CD14-positive monocyte (primary cell): Measurements from ENCODE around the gene ENO2. TPM values are rescaled to one million over a fixed set of nuclear protein-coding genes. Genes with fewer than 3 reads are reported as not detected.

ENCODE experiments used
- DNase-seq, 3 donors: peaks; one replicate each; pipeline ENCODE4 v3.0.0-alpha.2; 2011 to 2022
- H2AFZ ChIP-seq: 2 replicates; pipeline ENCODE4 v1.6.0; 2012; ENCODE audit warnings: mild to moderate bottlenecking, low read depth, low read length, inconsistent platforms; ENCODE audit not compliant: insufficient read depth, poor library complexity, severe bottlenecking
- H3K27ac ChIP-seq, 2 donors: 1 replicate in 1 of 2; 2 replicates in 1 of 2; pipeline ENCODE4 v1.5.1; 2012 to 2013; ENCODE audit warnings: low read length in 2 of 2, control low read depth in 1 of 2, inconsistent platforms in 1 of 2, low read depth in 1 of 2, mild to moderate bottlenecking in 1 of 2
- H3K27me3 ChIP-seq, 2 donors: one replicate each; pipeline versions ENCODE4 v1.6.0 to v1.6.1; 2011 to 2013; ENCODE audit warnings: low read length in 2 of 2; ENCODE audit not compliant: control insufficient read depth in 2 of 2, insufficient read depth in 2 of 2
- H3K36me3 ChIP-seq, 2 donors: replicated peaks in 1 of 2; 1 replicate in 1 of 2; 2 replicates in 1 of 2; pipeline versions ENCODE4 v1.5.1 to v1.6.1; 2012 to 2013; ENCODE audit warnings: low read length in 2 of 2, control low read depth in 1 of 2, inconsistent platforms in 1 of 2, mild to moderate bottlenecking in 1 of 2; ENCODE audit not compliant: insufficient read depth in 2 of 2, control insufficient read depth in 1 of 2
- H3K4me1 ChIP-seq, 2 donors: 1 replicate in 1 of 2; 2 replicates in 1 of 2; pipeline versions ENCODE4 v1.5.1 to v1.6.1; 2012 to 2013; ENCODE audit warnings: low read length in 2 of 2, control low read depth in 1 of 2, inconsistent platforms in 1 of 2, mild to moderate bottlenecking in 1 of 2, moderate library complexity in 1 of 2; ENCODE audit not compliant: insufficient read depth in 2 of 2, control insufficient read depth in 1 of 2
- H3K4me2 ChIP-seq: replicated peaks from 2 replicates; pipeline ENCODE3; 2012; ENCODE audit warnings: low read length, moderate library complexity, mild to moderate bottlenecking; ENCODE audit not compliant: poor library complexity, severe bottlenecking; ENCODE audit errors: extremely low read depth
- H3K4me3 ChIP-seq, 3 experiments: fragments of 200-600 bp in 1 of 3; sonication (generic) in 1 of 3; replicated peaks in 1 of 3; 1 replicate in 2 of 3; 2 replicates in 1 of 3; pipeline ENCODE4 v1.5.1; 2011 to 2013; ENCODE audit warnings: low read length in 3 of 3, mild to moderate bottlenecking in 3 of 3, control low read depth in 2 of 3, low read depth in 2 of 3, inconsistent platforms in 1 of 3, moderate library complexity in 1 of 3
- H3K79me2 ChIP-seq: 2 replicates; pipeline ENCODE4 v1.6.0; 2012; ENCODE audit warnings: mild to moderate bottlenecking, control low read depth, inconsistent platforms, low read length, moderate library complexity; ENCODE audit not compliant: insufficient read depth
- H3K9ac ChIP-seq: 2 replicates; pipeline ENCODE4 v1.6.0; 2017; ENCODE audit warnings: low read length, mild to moderate bottlenecking; ENCODE audit not compliant: insufficient read depth, poor library complexity, severe bottlenecking
- H3K9me3 ChIP-seq, 2 donors: replicated peaks in 1 of 2; 1 replicate in 1 of 2; 2 replicates in 1 of 2; pipeline versions ENCODE4 v1.5.1 to v1.6.1; 2012 to 2013; ENCODE audit warnings: low read length in 2 of 2, control low read depth in 1 of 2; ENCODE audit not compliant: control insufficient read depth in 1 of 2, insufficient read depth in 1 of 2
- H4K20me1 ChIP-seq: 2 replicates; pipeline ENCODE4 v1.6.0; 2012; ENCODE audit warnings: mild to moderate bottlenecking, low read length, control low read depth, moderate library complexity; ENCODE audit not compliant: insufficient read depth
- H3K27ac Mint-ChIP-seq, 7 donors: one replicate each; pipeline ENCODE4 v1.8.0; 2020; ENCODE audit warnings: mild to moderate bottlenecking in 7 of 7, mixed read lengths in 7 of 7, moderate library complexity in 6 of 7, inconsistent platforms in 2 of 7
- H3K27me3 Mint-ChIP-seq, 3 donors: one replicate each; pipeline ENCODE4 v1.8.0; 2021 to 2022; ENCODE audit warnings: low read depth in 3 of 3, mild to moderate bottlenecking in 3 of 3, mixed read lengths in 3 of 3, moderate library complexity in 3 of 3, inconsistent platforms in 1 of 3
- H3K36me3 Mint-ChIP-seq, 2 donors: one replicate each; pipeline ENCODE4 v1.8.0; 2020; ENCODE audit warnings: mixed read lengths in 2 of 2, inconsistent platforms in 1 of 2, mild to moderate bottlenecking in 1 of 2
- H3K4me1 Mint-ChIP-seq: one replicate; pipeline ENCODE4 v1.8.0; 2020; ENCODE audit warnings: mild to moderate bottlenecking, mixed read lengths
- H3K4me3 Mint-ChIP-seq, 2 donors: one replicate each; pipeline ENCODE4 v1.8.0; 2020; ENCODE audit warnings: mild to moderate bottlenecking in 2 of 2, mixed read lengths in 2 of 2, moderate library complexity in 1 of 2
- H3K9me3 Mint-ChIP-seq, 7 donors: one replicate each; pipeline ENCODE4 v1.8.0; 2020 to 2022; ENCODE audit warnings: mixed read lengths in 7 of 7, mild to moderate bottlenecking in 6 of 7, moderate library complexity in 6 of 7, inconsistent platforms in 2 of 7
- CTCF ChIP-seq: fragments of 200-600 bp; IDR thresholded peaks from one replicate; pipeline ENCODE4 v1.8.0; 2022; ENCODE audit warnings: antibody characterized with exemption, mild to moderate bottlenecking
- WGBS: methylation state at CpG from one replicate; pipeline ENCODE4 v1.1.5; 2013; ENCODE audit warnings: missing lambda C conversion rate; ENCODE audit not compliant: insufficient coverage; 5-methylcytosine and 5-hydroxymethylcytosine counted together
- intact Hi-C, 2 donors: fragments of 100-400 bp; cut with micrococcal nuclease; formaldehyde crosslinking; loops; one replicate each; pipeline versions ENCODE4 v1.15.0 to v1.15.1; 2023
- polyA plus RNA-seq, 3 donors: library from polyadenylated mRNA; depleted of rRNA in 1 of 3; unstranded in 2 of 3; stranded (reverse) in 1 of 3; fragments of 300-500 nt in 2 of 3; fragments of >200 nt in 1 of 3; fragmentation: Illumina TruSeq in 2 of 3; gene quantifications; 1 replicate in 2 of 3; 2 replicates in 1 of 3; pipeline ENCODE4 v1.2.3, GENCODE V29; 2012 to 2021

ENO2 gene
- polyA plus RNA-seq, 3 donors = 0.09 to 0.43 (median 0.19) TPM

GRCh38 chr12:6925239-6925539 lies 10.8 kb downstream of the ENO2 start:
- no peak for DNase-seq
- peaks cover 3 to 45% of the 10 kb centered on the region in 2 donors for H3K27me3 ChIP-seq
- no peak overlapping the region for H3K4me3 ChIP-seq
- Mint-ChIP-seq H3K4me3 (peak overlapping the region in 1 of 2 donors; percentile 60), H3K27ac (peak overlapping the region in 2 of 7 donors; percentile 41 to 61), H3K9me3 (peaks cover 0 to 5% (median 2%) of the 10 kb centered on the region in 7 donors), H3K36me3 (peaks cover 5 to 13% of the 10 kb centered on the region in 2 donors), H3K4me1 (peaks cover 52% of the 10 kb centered on the region), H3K27me3 (peaks cover 53 to 61% (median 55%) of the 10 kb centered on the region in 3 donors)
- H3K79me2 ChIP-seq = peaks cover 14% of the 10 kb centered on the region
- no peaks in the 10 kb centered on the region for H3K36me3 ChIP-seq
- TF ChIP-seq CTCF = no peak
- peaks cover 53 to 62% of the 10 kb centered on the region in 2 donors for H3K4me1 ChIP-seq
- 50% methylated on average over 1 of the region's 1 CpG for WGBS
- no peak overlapping the region for H2AFZ ChIP-seq
- no peak overlapping the region for H3K9ac ChIP-seq
- H3K9me3 ChIP-seq = no peaks in the 10 kb centered on the region
- no peaks in the 10 kb centered on the region for H4K20me1 ChIP-seq
- H3K27ac ChIP-seq = no peak overlapping the region
- intact Hi-C loops = no loop called here
- no peak overlapping the region for H3K4me2 ChIP-seq

GRCh38 chr12:6925540-6926279 lies 11.3 kb downstream of the ENO2 start:
- intact Hi-C loops = no loop called here
- H3K27ac ChIP-seq = no peak overlapping the region
- Mint-ChIP-seq H3K36me3 (peaks cover 5 to 13% of the 10 kb centered on the region in 2 donors), H3K4me3 (peak overlapping the region; percentile 41 to 82), H3K27me3 (peaks cover 50 to 63% (median 59%) of the 10 kb centered on the region in 3 donors), H3K9me3 (peaks cover 0 to 5% (median 2%) of the 10 kb centered on the region in 7 donors), H3K27ac (no peak overlapping the region), H3K4me1 (peaks cover 54% of the 10 kb centered on the region)
- no peaks in the 10 kb centered on the region for H3K36me3 ChIP-seq
- H3K79me2 ChIP-seq = peaks cover 14% of the 10 kb centered on the region
- DNase-seq = peak in 2 of 3 donors; percentile 21 to 40
- H3K9me3 ChIP-seq = no peaks in the 10 kb centered on the region
- H3K9ac ChIP-seq = no peak overlapping the region
- H3K4me3 ChIP-seq = no peak overlapping the region
- H3K27me3 ChIP-seq = peaks cover 3 to 45% of the 10 kb centered on the region in 2 donors
- TF ChIP-seq CTCF = no peak
- H4K20me1 ChIP-seq = no peaks in the 10 kb centered on the region
- H3K4me2 ChIP-seq = no peak overlapping the region
- H2AFZ ChIP-seq = no peak overlapping the region
- peaks cover 53 to 62% of the 10 kb centered on the region in 2 donors for H3K4me1 ChIP-seq
- 67% methylated on average over 6 of the region's 8 CpGs for WGBS
